K562 (cell line): Measurements from ENCODE around the gene MRFAP1. TPM values are rescaled to one million over a fixed set of nuclear protein-coding genes. Genes with fewer than 3 reads are reported as not detected.

Experiments used
- ATAC-seq: fragments of 200-7000 bp; cut with Tn5 transposase; 3 replicates; pipeline ENCODE4 v1.9.1; 2020; ENCODE audit warnings: moderate library complexity
- BruUV-seq: library from RNA; stranded (reverse); fragments of 400-500 nt; replicated peaks from 2 replicates; lab custom pipeline; 2021; lab: Mats Ljungman, UMichigan
- CTCF ChIA-PET: fragments of 300-600 bp; formaldehyde crosslinking; extraction: SDS; loops from one replicate; lab custom pipeline; 2021; ENCODE audit warnings: low intra/inter-chr PET ratio; lab: Yijun Ruan, JAX
- POLR2A ChIA-PET: fragments of 300-600, 350-650 bp; sonication (Branson Sonifier 250); formaldehyde crosslinking; extraction: SDS; loops from one replicate; lab custom pipeline; 2021; ENCODE audit warnings: antibody characterized with exemption, inconsistent platforms; lab: Yijun Ruan, JAX
- DNase-seq, 4 experiments: peaks; one replicate each; pipeline versions ENCODE4 v3.0.0 to v3.0.0-alpha.2; 2011 to 2018; ENCODE audit warnings: low spot score in 3 of 4, mixed read lengths in 3 of 4; ENCODE audit errors: extremely low read depth in 1 of 4
- FAIRE-seq: peaks from 2 replicates; lab custom pipeline; 2011; peaks lifted over from hg19 to GRCh38; lab: Jason Lieb, UNC
- H2AFZ ChIP-seq: 2 replicates; pipeline ENCODE4 v1.6.0; 2011; ENCODE audit warnings: low read depth, low read length, control low read depth, inconsistent platforms
- H3K27ac ChIP-seq: fragments of 200-600 bp; 3 replicates; pipeline ENCODE4 v1.8.0; 2011; ENCODE audit warnings: low read depth, mild to moderate bottlenecking, control low read depth, inconsistent platforms, low read length, moderate library complexity, mixed read lengths; ENCODE audit errors: extremely low read depth
- H3K27me3 ChIP-seq, 2 experiments: fragments of 300-600 bp in 1 of 2; 2 replicates in 1 of 2; 3 replicates in 1 of 2; pipeline versions ENCODE4 v1.6.0 to v1.8.0; 2011; ENCODE audit warnings: inconsistent platforms in 2 of 2, low read length in 2 of 2, mild to moderate bottlenecking in 1 of 2, mixed read lengths in 1 of 2, moderate library complexity in 1 of 2; ENCODE audit not compliant: control insufficient read depth in 2 of 2, insufficient read depth in 2 of 2
- H3K36me3 ChIP-seq: fragments of 300-600 bp; 3 replicates; pipeline ENCODE4 v1.8.0; 2011; ENCODE audit warnings: mild to moderate bottlenecking, low read length, inconsistent platforms; ENCODE audit not compliant: control insufficient read depth, insufficient read depth
- H3K4me1 ChIP-seq, 2 experiments: fragments of 200-600 bp in 1 of 2; replicated peaks in 1 of 2; 2 replicates in 1 of 2; 3 replicates in 1 of 2; pipeline versions ENCODE4 v1.5.1 to v1.8.0; 2011; ENCODE audit warnings: inconsistent platforms in 2 of 2, low read length in 2 of 2, mild to moderate bottlenecking in 1 of 2, mixed read lengths in 1 of 2, moderate library complexity in 1 of 2; ENCODE audit not compliant: control insufficient read depth in 2 of 2, insufficient read depth in 2 of 2
- H3K4me2 ChIP-seq: 2 replicates; pipeline ENCODE4 v1.6.1; 2011; ENCODE audit warnings: low read length, control low read depth, inconsistent platforms, mixed read lengths; ENCODE audit not compliant: insufficient read depth
- H3K4me3 ChIP-seq: fragments of 200-600 bp; sonication (generic), shearing (Covaris generic); 2 replicates; pipeline ENCODE4 v1.5.1; 2016; ENCODE audit warnings: control low read depth, inconsistent platforms
- H3K79me2 ChIP-seq: fragments of 200-600 bp; 3 replicates; pipeline ENCODE4 v1.8.0; 2011; ENCODE audit warnings: low read length, inconsistent platforms; ENCODE audit not compliant: control insufficient read depth, insufficient read depth
- H3K9ac ChIP-seq, 2 experiments: 2 replicates each; pipeline versions ENCODE4 v1.6.0 to v1.6.1; 2011; ENCODE audit warnings: low read depth in 2 of 2, low read length in 2 of 2, control low read depth in 1 of 2, inconsistent platforms in 1 of 2, mild to moderate bottlenecking in 1 of 2, mixed read lengths in 1 of 2; ENCODE audit not compliant: insufficient read depth in 1 of 2
- H3K9me1 ChIP-seq: one replicate; pipeline ENCODE4 v1.6.0; 2011; ENCODE audit warnings: inconsistent platforms, mild to moderate bottlenecking, low read length, moderate library complexity; ENCODE audit not compliant: control insufficient read depth, insufficient read depth
- H3K9me3 ChIP-seq: replicated peaks from 2 replicates; pipeline ENCODE4 v1.5.1; 2011; ENCODE audit warnings: low read depth, low read length, inconsistent platforms; ENCODE audit not compliant: control insufficient read depth, insufficient read depth
- H4K20me1 ChIP-seq: replicated peaks from 2 replicates; pipeline ENCODE4 v1.6.1; 2011; ENCODE audit warnings: low read length, inconsistent platforms, mixed read lengths; ENCODE audit not compliant: control insufficient read depth, insufficient read depth
- ARID1B ChIP-seq: fragments of 450-650 bp; IDR thresholded peaks from 2 replicates; pipeline ENCODE4 v1.6.1; 2016; ENCODE audit warnings: antibody characterized with exemption, mild to moderate bottlenecking, inconsistent platforms
- ASH1L ChIP-seq: fragments of 450-650 bp; IDR thresholded peaks from 2 replicates; pipeline ENCODE4 v1.6.1; 2018; ENCODE audit warnings: borderline replicate concordance, mild to moderate bottlenecking, low read depth; ENCODE audit not compliant: partially characterized antibody
- BRF1 ChIP-seq: IDR thresholded peaks from 3 replicates; pipeline ENCODE4 v1.6.1; 2011; ENCODE audit warnings: borderline replicate concordance, mild to moderate bottlenecking; ENCODE audit not compliant: insufficient read length; ENCODE audit errors: extremely low read depth
- CAMTA2 ChIP-seq: fragments of 250-450 bp; sonication (Bioruptor Pico); conservative IDR thresholded peaks from 2 replicates; pipeline ENCODE4 v1.5.1; 2022
- CTBP1 ChIP-seq: fragments of 450-650 bp; IDR thresholded peaks from 2 replicates; pipeline ENCODE4 v1.6.1; 2016; ENCODE audit warnings: borderline replicate concordance
- DDX20 ChIP-seq: fragments of 450-650 bp; IDR thresholded peaks from 2 replicates; pipeline ENCODE4 v1.6.1; 2016; ENCODE audit warnings: missing genetic modification characterization, low read depth, mild to moderate bottlenecking, missing compliant biosample characterization, moderate library complexity
- MNT ChIP-seq, 2 experiments: fragments of 450-650 bp; conservative IDR thresholded peaks; 2 replicates each; pipeline ENCODE4 v1.6.1; 2017; ENCODE audit warnings: mild to moderate bottlenecking in 2 of 2, moderate library complexity in 2 of 2
- NELFE ChIP-seq: IDR thresholded peaks from 2 replicates; pipeline ENCODE4 v1.6.1; 2011; ENCODE audit warnings: mild to moderate bottlenecking; ENCODE audit not compliant: insufficient read depth, insufficient read length
- NEUROD1 ChIP-seq: fragments of 150-350 bp; IDR thresholded peaks from 2 replicates; pipeline ENCODE4 v1.6.1; 2014; ENCODE audit warnings: borderline replicate concordance, low read length, low read depth; ENCODE audit not compliant: partially characterized antibody
- NR0B1 ChIP-seq: fragments of 450-650 bp; IDR thresholded peaks from one replicate; pipeline ENCODE4 v1.6.1; 2018; ENCODE audit warnings: mild to moderate bottlenecking, moderate library complexity; ENCODE audit not compliant: partially characterized antibody
- PML ChIP-seq: IDR thresholded peaks from 2 replicates; pipeline ENCODE4 v1.6.1; 2012; ENCODE audit warnings: low read length, inconsistent platforms
- RBBP5 ChIP-seq: fragments of 200-600 bp; sonication (generic); IDR thresholded peaks from 2 replicates; pipeline ENCODE4 v1.6.1; 2012; ENCODE audit warnings: borderline replicate concordance, mild to moderate bottlenecking, low read length, control low read depth, inconsistent platforms; ENCODE audit not compliant: insufficient read depth, poor library complexity, severe bottlenecking
- SIN3A ChIP-seq, 2 experiments: fragments of 150-350 bp in 1 of 2; IDR thresholded peaks; 2 replicates each; pipeline ENCODE4 v1.6.1; 2011 to 2016; ENCODE audit warnings: borderline replicate concordance in 2 of 2, low read depth in 2 of 2, low read length in 2 of 2, mild to moderate bottlenecking in 2 of 2, moderate library complexity in 2 of 2; ENCODE audit not compliant: control insufficient read depth in 1 of 2
- SMARCE1 ChIP-seq: fragments of 450-650 bp; IDR thresholded peaks from 2 replicates; pipeline ENCODE4 v1.7.1; 2016; ENCODE audit warnings: mild to moderate bottlenecking
- SNIP1 ChIP-seq: fragments of 450-650 bp; IDR thresholded peaks from 2 replicates; pipeline ENCODE4 v1.7.1; 2017; ENCODE audit warnings: low read depth, mild to moderate bottlenecking
- ZNF175 ChIP-seq: fragments of 200-800 bp; sonication (Bioruptor generic); IDR thresholded peaks from 2 replicates; pipeline ENCODE4 v1.6.1; 2016; ENCODE audit warnings: low read depth, mild to moderate bottlenecking, missing genetic modification characterization, missing compliant biosample characterization
- ZNF431 ChIP-seq: sonication (generic); formaldehyde crosslinking; IDR thresholded peaks from 2 replicates; pipeline ENCODE4 v1.8.0; 2022; ENCODE audit warnings: mild to moderate bottlenecking, missing genetic modification reagents
- WGBS: fragments of 100-300 bp; shearing (Covaris generic); methylation state at CpG from one replicate; pipeline ENCODE4 v1.1.6; 2016; ENCODE audit warnings: low coverage, mixed read lengths; ENCODE audit not compliant: insufficient coverage; ENCODE audit errors: missing lambda C conversion rate; 5-methylcytosine and 5-hydroxymethylcytosine counted together
- in situ Hi-C: fragments of 300-500 bp; cut with MboI; formaldehyde crosslinking; loops from 4 replicates; pipeline ENCODE4 v1.15.0; 2018; ENCODE audit warnings: inconsistent platforms, mixed read lengths
- intact Hi-C: fragments of 100-400 bp; cut with micrococcal nuclease; formaldehyde crosslinking; loops from 2 replicates; pipeline ENCODE4 v1.14.2; 2022
- polyA plus RNA-seq, 8 experiments: library from polyadenylated mRNA; depleted of rRNA in 4 of 8; stranded (reverse) in 5 of 8; unstranded in 3 of 8; fragments of >200 nt; fragmentation: Nextera tagmentation in 2 of 8; fragmentation: Illumina TruSeq in 1 of 8; extraction: Ambion mirVana in 2 of 8; extraction: Trizol in 1 of 8; gene quantifications; 2 replicates each; pipeline versions ENCODE4 v1.2.1 to v1.2.3, GENCODE V29; 2011 to 2014; ENCODE audit warnings: inconsistent platforms in 1 of 8, missing spikeins in 1 of 8
- total RNA-seq, 7 experiments: library from RNA; depleted of rRNA in 6 of 7; stranded (reverse); fragments of >200 nt in 6 of 7; fragmentation: Illumina TruSeq in 2 of 7; extraction: Trizol in 2 of 7; gene quantifications; 2 replicates each; pipeline versions ENCODE4 v1.2.1 to v1.2.3, GENCODE V29; 2011 to 2021; ENCODE audit warnings: low replicate concordance in 1 of 7

The MRFAP1 gene
- total and polyA plus RNA-seq, 9 of the 15 experiments (the other 6 are each of a cell fraction or from before 2014, with no cell fraction given), result 46.0 to 270 (median 151) TPM

DNA sequence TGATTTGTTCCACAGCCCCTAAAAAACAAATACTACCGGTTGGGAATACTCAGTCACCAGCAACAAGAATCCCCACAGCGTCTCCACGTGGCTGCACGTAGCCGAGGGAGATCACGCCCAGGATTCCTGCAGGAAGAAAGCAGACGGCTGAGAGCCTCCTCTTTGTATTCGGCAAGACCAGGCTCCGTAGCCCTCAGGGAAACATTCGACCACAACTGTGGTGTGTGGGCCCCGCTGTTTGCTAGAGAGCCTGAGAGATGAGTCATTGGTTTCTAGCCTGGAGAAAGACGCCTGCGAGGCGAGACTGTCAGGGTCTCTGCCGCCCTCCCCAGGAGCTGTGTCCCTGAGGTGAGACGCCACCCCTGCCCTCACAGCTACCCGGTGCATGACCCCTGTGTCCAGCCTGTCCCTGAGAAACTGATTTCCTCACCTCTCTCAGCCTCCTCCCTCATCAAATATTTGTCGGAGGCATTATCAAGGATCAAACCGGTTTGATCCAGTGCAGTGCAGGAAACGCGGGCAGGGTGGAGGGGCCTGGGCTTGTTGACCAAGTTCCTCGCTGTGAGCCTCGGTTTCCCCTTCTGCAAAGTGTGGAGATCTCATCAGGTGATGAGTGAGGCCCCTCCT is 48.5 kb downstream of the MRFAP1 start:
- no peaks in the 10 kb centered on the region for H3K79me2 ChIP-seq
- peak overlapping the region; percentile 74 for H3K27ac ChIP-seq
- H3K4me3 ChIP-seq, result peak overlapping the region; percentile 3; the same call in 1 of the 2 replicates
- H3K4me1 ChIP-seq, result peaks cover 40 to 53% of the 10 kb centered on the region in 2 experiments
- H3K27me3 ChIP-seq, result no peaks in the 10 kb centered on the region
- no TSS peak for BruUV-seq
- no peaks in the 10 kb centered on the region for H3K9me3 ChIP-seq
- intact Hi-C loops (no loop called here), in situ Hi-C loops (no loop called here)
- peak overlapping the region; percentile 79 for H3K4me2 ChIP-seq
- 8% methylated on average over 22 of the region's 23 CpGs for WGBS
- no peaks in the 10 kb centered on the region for H3K36me3 ChIP-seq
- ATAC-seq (peak; percentile 74), FAIRE-seq (peak; percentile 98), DNase-seq (peak; percentile 71 to 83 (median 76))
- ChIA-PET CTCF (interaction anchor here (0.6 kb wide), 1 partner anchor 12 kb away, joined by 5 read pairs; no protein-coding TSS in a partner anchor), POLR2A (interaction anchor here (0.8 to 4.8 kb wide), 4 partner anchors 8 to 184 kb away, joined by 4 to 25 read pairs (median 11); a partner anchor contains a TSS)
- H4K20me1 ChIP-seq, result no peaks in the 10 kb centered on the region
- peak overlapping the region; percentile 98 for H2AFZ ChIP-seq
- H3K9ac ChIP-seq, result peak overlapping the region; percentile 66 to 77
- H3K9me1 ChIP-seq, result no peaks in the 10 kb centered on the region
- TF ChIP-seq ARID1B (peak; percentile 68), CAMTA2 (CRISPR knock-in tag) (no peak), DDX20 (tag) (no peak), SNIP1 (peak; percentile 62; the same call in 1 of the 2 replicates), SMARCE1 (peak; percentile 76), NR0B1 (no peak), BRF1 (no peak), NEUROD1 (no peak), SIN3A (IDR thresholded peaks at IDR 0.05; ENCODE audit: borderline replicate concordance in 2 of 2, control insufficient read depth in 1 of 2, low read depth in 2 of 2, low read length in 2 of 2) (no peak), MNT (conservative IDR thresholded peaks at IDR 0.05) (peak; percentile 50 to 71; a peak in 3 of 4 replicates), RBBP5 (peak; percentile 74), PML (no peak), ASH1L (no peak), ZNF175 (CRISPR knock-in tag) (no peak), CTBP1 (no peak), NELFE (no peak), ZNF431 (CRISPR knock-in tag) (peak; percentile 58; the same call in 1 of the 2 replicates)
